Right lobe of liver (tissue), 6 donors: ENCODE results near the gene PRKACA. TPM values are rescaled to one million over a fixed set of nuclear protein-coding genes. Genes with fewer than 3 reads are reported as not detected.
"Not testable (repeated sequence)": the region's sequence is repeated elsewhere in the genome, so short reads cannot be mapped to it uniquely, and the experiment has no call there.

Experiments
- ATAC-seq, 4 donors: fragments of 200-7000 bp; cut with Tn5 transposase; one replicate each; pipeline ENCODE4 v1.9.1; 2020; ENCODE audit warnings: mild to moderate bottlenecking in 4 of 4, moderate library complexity in 4 of 4
- DNase-seq, 3 donors: peaks; one replicate each; pipeline ENCODE4 v3.0.0-alpha.2; 2020
- H3K27ac ChIP-seq, 3 donors: fragments of 200-600 bp; one replicate each; pipeline ENCODE4 v1.8.0; 2022
- H3K27me3 ChIP-seq, 2 donors: fragments of 200-600 bp; one replicate each; pipeline ENCODE4 v1.8.0; 2022
- H3K36me3 ChIP-seq, 4 donors: fragments of 200-600 bp; sonication (generic) in 1 of 4; one replicate each; pipeline versions ENCODE4 v1.5.1 to v1.8.0; 2017 to 2022; ENCODE audit warnings: control low read depth in 1 of 4
- H3K4me1 ChIP-seq, 4 donors: fragments of 200-600 bp; sonication (generic) in 1 of 4; one replicate each; pipeline versions ENCODE4 v1.5.1 to v1.8.0; 2017 to 2022; ENCODE audit warnings: control low read depth in 1 of 4
- H3K4me3 ChIP-seq, 3 donors: fragments of 200-600 bp; one replicate each; pipeline ENCODE4 v1.8.0; 2022
- H3K9me3 ChIP-seq, 4 donors: fragments of 200-600 bp; sonication (generic) in 1 of 4; one replicate each; pipeline versions ENCODE4 v1.5.1 to v1.8.0; 2017 to 2022; ENCODE audit warnings: control low read depth in 1 of 4
- POLR2A ChIP-seq: fragments of 450-650 bp; IDR thresholded peaks from one replicate; pipeline ENCODE4 v1.6.1; 2017; ENCODE audit warnings: antibody characterized with exemption, mild to moderate bottlenecking
- WGBS: methylation state at CpG from one replicate; pipeline ENCODE4 v1.1.6; 2018; ENCODE audit warnings: low coverage, low lambda C conversion rate; ENCODE audit not compliant: insufficient coverage; ENCODE audit errors: missing lambda C conversion rate; 5-methylcytosine and 5-hydroxymethylcytosine counted together
- intact Hi-C, 2 donors: fragments of 100-400 bp; cut with DNase I; formaldehyde crosslinking; loops; one replicate each; pipeline versions ENCODE4 v1.11.2 to v1.14.1; 2022
- total RNA-seq, 6 experiments: library from RNA; depleted of rRNA in 2 of 6; stranded (reverse); fragments of >200 nt in 2 of 6; fragmentation: NEBNext Ultra II Directional in 3 of 6; extraction: Animal tissue kit (Norgen Biotek cat#: 25700) in 3 of 6; gene quantifications; one replicate each; pipeline versions ENCODE4 v1.1.0 to v1.2.4, GENCODE V29; 2016 to 2023
- TF ChIP-seq, protein P1 (sequence below), 4 donors: fragments of 200-600 bp in 3 of 4; fragments of 450-650 bp in 1 of 4; IDR thresholded peaks; one replicate each; pipeline versions ENCODE4 v1.5.1 to v1.8.0; 2016 to 2022; ENCODE audit warnings: antibody characterized with exemption in 4 of 4, mild to moderate bottlenecking in 2 of 4
- donor health status: DM: no; HTN: yes; CAD: no.
- donor health status: DM: no; HTN: no; CAD: no.
- donor health status: DM: no; HTN: no; CAD: no.
- donor health status: DM: no; HTN: yes; CAD: no.
- donor health status: DM: no; HTN: yes; CAD: no.

The PRKACA gene
- total RNA-seq, 6 experiments from 2014 or later = 54.8 to 87.5 (median 63.1) TPM

DNA sequence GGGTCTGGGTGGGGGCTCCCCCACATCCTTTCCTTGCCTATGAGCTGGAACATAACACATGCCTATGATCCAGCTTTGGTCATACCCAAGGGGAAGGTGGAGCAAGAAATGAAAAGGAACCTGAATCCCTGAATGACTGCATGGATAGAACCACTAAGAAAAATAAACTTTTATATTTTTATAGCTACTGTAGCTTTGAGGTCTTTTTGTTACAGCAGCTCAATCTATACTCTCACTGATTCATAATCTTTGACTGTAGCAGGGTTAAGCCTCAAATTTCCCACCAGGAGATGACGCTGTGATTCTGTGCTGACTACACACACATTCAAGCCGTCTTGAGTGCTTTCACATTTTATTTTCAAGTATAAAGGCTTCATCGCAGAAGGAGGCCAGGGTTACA, 64.5 kb downstream of the PRKACA start:
- no peak for ATAC-seq
- no peaks in the 10 kb centered on the region for H3K9me3 ChIP-seq
- intact Hi-C loops = loop anchor here in 1 of 2 donors (10.0 kb wide), 1 partner anchor 168 kb away; no protein-coding TSS in a partner anchor
- no peak overlapping the region for H3K27ac ChIP-seq
- DNase-seq = no peak
- H3K4me3 ChIP-seq = no peak overlapping the region
- no peaks in the 10 kb centered on the region for H3K4me1 ChIP-seq
- TF ChIP-seq, protein P1, sequence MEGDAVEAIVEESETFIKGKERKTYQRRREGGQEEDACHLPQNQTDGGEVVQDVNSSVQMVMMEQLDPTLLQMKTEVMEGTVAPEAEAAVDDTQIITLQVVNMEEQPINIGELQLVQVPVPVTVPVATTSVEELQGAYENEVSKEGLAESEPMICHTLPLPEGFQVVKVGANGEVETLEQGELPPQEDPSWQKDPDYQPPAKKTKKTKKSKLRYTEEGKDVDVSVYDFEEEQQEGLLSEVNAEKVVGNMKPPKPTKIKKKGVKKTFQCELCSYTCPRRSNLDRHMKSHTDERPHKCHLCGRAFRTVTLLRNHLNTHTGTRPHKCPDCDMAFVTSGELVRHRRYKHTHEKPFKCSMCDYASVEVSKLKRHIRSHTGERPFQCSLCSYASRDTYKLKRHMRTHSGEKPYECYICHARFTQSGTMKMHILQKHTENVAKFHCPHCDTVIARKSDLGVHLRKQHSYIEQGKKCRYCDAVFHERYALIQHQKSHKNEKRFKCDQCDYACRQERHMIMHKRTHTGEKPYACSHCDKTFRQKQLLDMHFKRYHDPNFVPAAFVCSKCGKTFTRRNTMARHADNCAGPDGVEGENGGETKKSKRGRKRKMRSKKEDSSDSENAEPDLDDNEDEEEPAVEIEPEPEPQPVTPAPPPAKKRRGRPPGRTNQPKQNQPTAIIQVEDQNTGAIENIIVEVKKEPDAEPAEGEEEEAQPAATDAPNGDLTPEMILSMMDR (IDR thresholded peaks at IDR 0.05) = no peak
- TF ChIP-seq POLR2A = no peak
- WGBS = 100% methylated on average over 2 of the region's 3 CpGs
- H3K27me3 ChIP-seq = no peaks in the 10 kb centered on the region
- H3K36me3 ChIP-seq = peaks cover 0 to 13% (median 5%) of the 10 kb centered on the region in 4 donors

DNA sequence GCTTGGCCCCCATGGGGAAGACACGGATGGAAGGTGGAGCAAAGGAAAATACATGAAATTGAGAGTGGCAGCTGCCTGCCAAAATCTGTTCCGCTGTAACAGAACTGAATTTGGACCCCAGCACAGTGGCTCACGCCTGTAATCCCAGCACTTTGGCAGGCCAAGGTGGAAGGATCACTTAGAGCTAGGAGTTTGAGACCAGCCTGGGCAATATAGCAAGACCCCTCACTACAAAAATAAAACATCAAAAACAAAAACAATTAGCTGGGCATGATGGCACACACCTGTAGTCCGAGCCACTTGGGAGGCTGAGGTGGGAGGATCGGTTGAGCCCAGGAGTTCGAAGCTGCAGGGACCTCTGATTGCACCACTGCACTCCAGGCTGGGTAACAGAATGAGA, 65.1 kb downstream of the PRKACA start:
- ATAC-seq (no peak), DNase-seq (no peak)
- WGBS = 65% methylated on average over 4 of the region's 6 CpGs
- H3K36me3 ChIP-seq = peaks cover 0 to 13% (median 5%) of the 10 kb centered on the region in 4 donors
- no peak overlapping the region for H3K27ac ChIP-seq
- H3K9me3 ChIP-seq = no peaks in the 10 kb centered on the region
- H3K4me3 ChIP-seq = no peak overlapping the region
- H3K27me3 ChIP-seq = no peaks in the 10 kb centered on the region
- intact Hi-C loops = loop anchor here in 1 of 2 donors (10.0 kb wide), 1 partner anchor 168 kb away; no protein-coding TSS in a partner anchor
- no peaks in the 10 kb centered on the region for H3K4me1 ChIP-seq
- no peak for TF ChIP-seq POLR2A
- TF ChIP-seq, protein P1 (IDR thresholded peaks at IDR 0.05) = no peak

DNA sequence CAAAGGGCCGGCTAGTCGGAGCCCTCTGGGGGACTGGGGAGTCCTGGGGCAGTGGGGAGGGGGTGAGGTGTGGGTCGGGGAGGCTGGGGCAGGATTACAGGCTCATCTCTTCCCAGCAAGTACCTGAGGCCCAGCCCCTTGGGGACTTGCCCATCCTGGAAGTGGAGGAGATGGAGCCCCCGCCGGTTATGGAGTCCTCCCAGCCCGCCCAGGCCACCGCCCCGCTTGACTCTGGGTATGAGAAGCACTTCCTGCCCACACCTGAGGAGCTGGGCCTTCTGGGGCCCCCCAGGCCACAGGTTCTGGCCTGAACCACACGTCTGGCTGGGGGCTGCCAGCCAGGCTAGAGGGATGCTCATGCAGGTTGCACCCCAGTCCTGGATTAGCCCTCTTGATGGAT, 65.6 kb downstream of the PRKACA start:
- 40% methylated on average over 1 of the region's 9 CpGs for WGBS
- no peak for TF ChIP-seq POLR2A
- TF ChIP-seq, protein P1 (IDR thresholded peaks at IDR 0.05) = no peak
- Histone ChIP-seq H3K27me3 (no peaks in the 10 kb centered on the region), H3K4me1 (no peaks in the 10 kb centered on the region), H3K9me3 (no peaks in the 10 kb centered on the region), H3K4me3 (no peak overlapping the region), H3K36me3 (peaks cover 0 to 13% (median 5%) of the 10 kb centered on the region in 4 donors), H3K27ac (no peak overlapping the region)
- DNase-seq = no peak
- intact Hi-C loops = loop anchor here in 1 of 2 donors (10.0 kb wide), 1 partner anchor 167 kb away; no protein-coding TSS in a partner anchor
- peak in 1 of 4 donors; percentile 20 for ATAC-seq

DNA sequence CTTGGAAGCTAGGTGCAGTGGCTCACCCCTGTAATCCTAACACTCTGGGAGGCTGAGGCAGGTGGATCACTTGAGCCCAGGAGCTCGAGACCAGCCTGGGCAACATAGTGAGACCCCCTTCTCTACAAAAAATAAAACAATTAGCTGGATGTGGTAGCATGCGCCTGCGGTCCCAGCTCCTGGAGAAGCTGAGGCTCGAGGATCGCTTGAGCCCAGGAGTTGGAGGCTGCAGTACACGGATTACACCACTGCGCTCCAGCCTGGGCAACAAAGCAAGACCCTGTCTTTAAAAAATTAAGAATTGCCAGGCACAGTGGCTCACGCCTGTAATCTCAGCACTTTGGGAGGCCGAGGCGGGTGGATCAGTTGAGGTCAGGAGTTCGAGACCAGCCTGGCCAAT, 66.6 kb downstream of the PRKACA start:
- not testable (repeated sequence) for ATAC-seq, H3K36me3 ChIP-seq, DNase-seq, H3K27me3 ChIP-seq, H3K9me3 ChIP-seq, H3K4me3 ChIP-seq, H3K4me1 ChIP-seq, H3K27ac ChIP-seq
- intact Hi-C loops = loop anchor here in 1 of 2 donors (10.0 kb wide), 1 partner anchor 166 kb away; no protein-coding TSS in a partner anchor
- WGBS = 94% methylated on average over 10 of the region's 11 CpGs

DNA sequence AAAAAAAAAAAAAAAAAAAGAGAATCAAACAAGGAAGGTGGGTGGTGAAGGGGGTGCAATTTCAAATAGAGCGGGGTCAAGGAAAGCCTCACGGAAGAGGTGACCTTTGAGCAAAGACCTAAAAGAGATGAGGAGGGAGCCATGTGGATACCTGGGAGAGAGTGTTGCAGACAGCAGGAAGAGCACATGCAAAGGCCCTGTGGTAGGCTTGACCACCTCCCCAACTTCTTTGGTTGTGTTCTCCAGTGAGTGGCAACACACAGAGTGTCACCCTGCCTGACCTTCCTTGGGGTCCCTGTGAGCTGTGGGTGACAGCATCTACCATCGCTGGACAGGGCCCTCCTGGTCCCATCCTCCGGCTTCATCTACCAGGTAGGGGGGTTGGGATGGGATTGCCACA, 67.0 kb downstream of the PRKACA start:
- no peak for ATAC-seq
- intact Hi-C loops = loop anchor here in 1 of 2 donors (10.0 kb wide), 1 partner anchor 166 kb away; no protein-coding TSS in a partner anchor

More for the DNA sequence above, 67.0 kb downstream of the PRKACA start:
- Histone ChIP-seq H3K27me3 (no peaks in the 10 kb centered on the region), H3K9me3 (no peaks in the 10 kb centered on the region), H3K36me3 (peaks cover 0 to 5% (median 0%) of the 10 kb centered on the region in 4 donors), H3K4me1 (no peaks in the 10 kb centered on the region), H3K27ac (no peak overlapping the region), H3K4me3 (no peak overlapping the region)
- DNase-seq = no peak
- WGBS = 96% methylated on average over 2 of the region's 4 CpGs
- TF ChIP-seq, protein P1 (IDR thresholded peaks at IDR 0.05) = no peak
- TF ChIP-seq POLR2A = no peak
